GM21723 (cell line): ENCODE results near the gene HSPA12A.

Experiments
- ATAC-seq: cut with Tn5 transposase; IDR thresholded peaks from one replicate; pipeline ENCODE4 v1.9.1; 2021; ENCODE audit warnings: mild to moderate bottlenecking, moderate library complexity; ENCODE audit not compliant: unreplicated experiment

Gene HSPA12A

DNA sequence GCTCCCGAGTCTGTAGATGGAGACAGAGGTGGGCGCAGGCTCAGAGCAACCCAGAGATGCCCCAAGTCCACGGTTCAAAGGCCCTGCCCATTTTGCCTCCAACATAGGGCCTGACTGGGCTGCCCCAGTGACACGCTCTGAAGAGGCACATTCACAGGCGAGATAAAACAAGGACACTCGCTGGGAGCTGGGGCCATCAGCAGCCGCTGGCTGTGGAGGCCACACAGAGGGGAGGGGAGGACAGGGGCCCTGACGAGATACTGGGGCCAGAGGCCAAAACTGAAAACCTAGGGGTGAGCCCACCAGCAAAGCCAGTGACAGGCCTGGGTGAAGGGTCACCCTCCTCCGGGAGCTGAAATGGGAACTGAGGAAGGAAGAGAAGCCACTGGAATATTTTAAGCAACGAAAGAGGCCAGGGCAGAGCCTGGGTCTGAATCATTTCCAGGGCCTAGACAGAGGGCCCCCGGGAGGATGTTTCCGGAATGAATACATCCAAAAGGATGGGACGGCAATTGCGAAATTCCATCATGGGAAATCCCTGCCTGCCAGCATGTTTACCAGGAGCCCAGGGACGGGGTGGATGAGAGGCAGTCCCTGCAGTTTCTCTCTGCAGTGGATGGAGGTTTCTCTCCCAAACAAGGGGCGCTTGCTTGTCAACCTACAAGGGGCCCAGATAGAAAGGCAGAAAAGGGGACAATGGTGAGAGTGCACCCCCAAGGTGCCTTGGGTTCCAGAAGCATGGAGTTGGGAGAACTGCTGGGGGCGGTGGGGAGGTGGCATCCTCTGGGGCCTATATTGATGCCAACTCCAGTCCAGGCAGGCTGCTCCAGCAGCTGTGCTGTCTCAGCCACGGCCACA, 29.0 kb upstream of the HSPA12A start:
- no peak for ATAC-seq

DNA sequence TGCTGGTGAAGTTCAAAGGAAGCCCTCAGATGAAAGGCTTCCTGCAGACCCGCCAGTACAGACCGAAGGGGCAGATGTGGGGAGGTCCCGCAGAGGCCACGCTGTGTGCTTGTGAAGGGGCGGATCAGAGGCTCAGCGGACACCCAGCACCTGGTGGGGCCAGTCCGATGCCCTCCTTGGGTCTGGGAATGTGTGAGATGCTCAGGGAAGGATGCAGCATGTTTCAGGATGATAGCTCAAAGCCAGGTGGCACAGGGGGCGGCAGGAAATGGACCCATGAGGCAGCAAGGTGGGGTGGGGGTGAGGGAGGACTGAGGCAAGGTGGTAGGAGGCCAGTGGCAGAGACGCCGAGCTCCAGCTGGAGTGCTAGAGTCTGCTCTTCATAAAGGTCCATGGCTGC, 27.9 kb upstream of the HSPA12A start:
- ATAC-seq = no peak

GRCh38 chr10:116769791-116770190, 27.4 kb upstream of the HSPA12A start:
- no peak for ATAC-seq

DNA sequence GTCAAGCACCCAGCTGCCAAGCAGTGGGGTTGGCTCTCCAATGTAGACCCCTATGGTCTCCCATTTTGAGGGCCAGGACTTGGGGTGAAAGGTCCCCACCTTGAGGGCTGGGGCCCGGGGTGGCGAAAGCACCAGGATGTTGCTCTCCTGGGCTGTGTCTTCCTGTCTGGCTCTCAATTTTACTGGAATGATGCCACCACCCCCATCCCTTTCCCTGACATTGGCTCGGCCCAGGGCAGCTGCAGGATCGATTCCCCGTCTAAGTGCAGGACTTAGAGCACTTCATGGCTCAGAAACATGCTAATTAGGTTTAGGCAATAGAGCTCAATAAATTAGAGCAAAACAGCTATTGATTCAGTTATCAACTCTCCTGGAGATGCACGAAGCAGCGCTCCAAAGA, 27.0 kb upstream of the HSPA12A start:
- ATAC-seq = no peak

GRCh38 chr10:116768786-116769185, 26.4 kb upstream of the HSPA12A start:
- ATAC-seq = no peak

- ATAC-seq = no peak
These were observed 24.7 kb upstream of the HSPA12A start for GRCh38 chr10:116766837-116767634.

- no peak for ATAC-seq
These were observed 24.0 kb upstream of the HSPA12A start for GRCh38 chr10:116766241-116766827.

DNA sequence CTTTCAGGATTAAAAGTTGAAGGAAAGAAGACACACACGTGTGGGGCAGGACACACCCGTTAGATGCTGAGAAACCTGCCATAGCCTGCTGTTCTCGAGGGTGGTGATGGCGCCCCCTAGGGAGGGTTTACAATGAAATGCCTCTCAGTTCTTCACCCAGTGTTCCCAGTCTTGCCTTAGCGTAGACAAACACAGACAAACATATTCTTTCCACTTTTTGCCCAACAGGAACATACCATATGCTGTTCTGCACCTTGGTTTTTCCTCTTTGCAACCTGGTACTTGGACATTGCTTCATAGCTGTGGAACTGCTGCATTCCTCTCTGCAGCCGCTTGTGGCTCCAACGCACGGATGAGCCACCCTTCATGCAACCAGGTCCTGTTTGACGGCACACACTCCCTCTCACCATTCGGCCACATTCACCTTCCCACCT, 23.3 kb upstream of the HSPA12A start:
- ATAC-seq = no peak

DNA sequence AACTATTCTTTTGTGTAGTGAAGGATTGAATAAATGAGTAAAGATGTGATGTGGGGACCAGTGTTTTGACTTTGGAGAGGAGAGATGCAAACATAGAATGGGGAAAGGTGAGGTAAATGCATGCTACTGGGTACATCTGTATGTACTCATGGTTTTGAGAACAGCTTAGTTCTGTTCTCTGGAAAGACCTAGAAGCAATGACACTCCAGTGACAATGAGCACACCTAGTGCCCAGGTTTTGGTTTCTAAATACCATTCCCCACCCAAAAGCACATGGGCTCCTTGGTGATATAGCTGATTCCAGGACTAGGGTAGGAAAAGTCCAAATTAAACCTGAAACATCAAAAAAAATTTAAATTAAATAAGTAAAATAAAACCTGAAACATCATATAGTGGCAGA, 22.6 kb upstream of the HSPA12A start:
- ATAC-seq = no peak

- no peak for ATAC-seq
These were observed 21.1 kb upstream of the HSPA12A start for GRCh38 chr10:116763440-116763839.

DNA sequence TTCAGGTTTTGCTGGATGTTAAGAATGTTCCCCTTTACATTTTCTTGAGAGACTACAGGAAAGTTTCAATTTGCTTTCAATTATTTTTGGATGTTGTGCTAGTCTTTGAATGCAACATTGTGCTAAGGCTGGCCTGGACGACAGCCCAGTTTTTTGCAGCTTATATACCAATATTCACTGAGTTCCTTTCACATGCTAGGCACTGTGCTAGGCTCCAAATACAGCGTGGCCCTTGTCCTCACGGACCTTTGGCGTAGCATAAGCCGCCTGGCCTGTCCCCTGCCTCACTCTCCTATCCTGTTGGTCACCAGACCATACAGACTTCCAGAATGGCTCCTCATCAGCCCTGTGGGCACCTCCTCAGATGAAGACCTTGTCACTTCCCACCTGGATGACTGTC, 19.5 kb upstream of the HSPA12A start:
- no peak for ATAC-seq

- no peak for ATAC-seq
These were observed 18.6 kb upstream of the HSPA12A start for GRCh38 chr10:116760919-116761318.

- no peak for ATAC-seq
These were observed 14.9 kb upstream of the HSPA12A start for GRCh38 chr10:116757246-116757645.

DNA sequence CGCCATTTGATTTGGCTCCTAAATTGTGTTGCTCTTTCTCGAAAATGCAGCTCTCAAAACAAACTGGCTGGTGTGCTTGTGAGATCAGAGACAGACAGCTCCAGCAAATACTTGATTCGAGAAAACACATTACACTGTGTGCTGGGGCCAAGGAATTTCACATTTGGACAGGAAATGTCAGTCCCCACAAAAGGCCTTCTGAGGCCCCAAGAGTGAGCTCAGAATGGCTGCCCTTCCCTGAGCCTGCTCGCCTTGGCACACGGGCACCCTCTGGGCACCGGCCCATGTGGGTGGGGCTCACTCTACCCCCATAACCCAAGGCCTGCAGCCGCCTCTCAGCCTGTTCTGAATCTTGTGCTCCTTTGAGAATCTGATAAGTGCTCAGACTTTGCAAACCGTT, 13.9 kb upstream of the HSPA12A start:
- no peak for ATAC-seq

DNA sequence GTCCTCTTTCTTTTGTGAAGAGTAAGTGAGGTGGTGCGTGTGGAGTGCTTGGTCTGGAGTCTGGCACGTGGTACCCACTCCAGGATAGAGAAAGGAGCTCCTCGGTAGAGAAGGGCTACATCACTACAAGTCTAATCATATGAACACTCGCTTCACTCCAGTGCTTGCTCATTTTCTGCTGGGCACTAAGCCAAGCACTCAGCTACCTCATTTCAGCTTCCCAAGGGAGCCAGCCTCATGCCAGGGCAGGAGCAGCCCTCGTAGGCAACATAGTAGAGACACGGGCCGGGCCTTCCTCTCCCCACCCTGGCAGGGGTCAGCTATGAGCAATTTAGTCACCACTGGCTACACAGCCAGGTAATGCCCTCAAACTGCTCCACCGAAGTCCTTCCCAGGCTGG, 11.4 kb upstream of the HSPA12A start:
- ATAC-seq = no peak

GRCh38 chr10:116752969-116753665, 10.8 kb upstream of the HSPA12A start:
- ATAC-seq = no peak

DNA sequence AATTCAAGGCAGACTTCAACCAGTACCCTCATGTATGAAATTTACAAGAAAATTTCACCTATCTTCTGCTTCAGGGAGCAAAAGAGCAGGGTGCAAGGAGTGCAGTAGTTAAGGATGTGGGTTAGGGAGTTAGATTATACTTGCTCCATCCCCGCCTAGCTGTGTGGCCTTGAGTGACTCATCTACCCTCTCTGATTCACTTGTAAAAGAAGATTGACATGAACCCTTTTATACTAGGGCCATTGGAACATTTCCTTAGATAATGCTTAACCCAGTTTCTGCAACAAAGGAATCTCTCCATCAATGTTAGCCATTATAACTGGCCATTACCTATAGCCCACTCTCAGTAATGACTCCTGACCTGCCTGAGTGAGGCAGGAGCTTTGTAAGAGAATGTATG, 10.2 kb upstream of the HSPA12A start:
- no peak for ATAC-seq

- ATAC-seq = no peak
These were observed 6.1 kb upstream of the HSPA12A start for GRCh38 chr10:116748471-116748870.

GRCh38 chr10:116748041-116748440, 5.7 kb upstream of the HSPA12A start:
- no peak for ATAC-seq

GRCh38 chr10:116747325-116747724, 5.0 kb upstream of the HSPA12A start:
- ATAC-seq = no peak

- ATAC-seq = no peak
These were observed 2.5 kb upstream of the HSPA12A start for GRCh38 chr10:116744885-116745284.
